NCI-H345 (cell line): ENCODE results near the gene PLA2G4C.

ENCODE experiments used
- DNase-seq: peaks from one replicate; lab custom pipeline; 2025; lab: John Stamatoyannopoulos, UW

Gene PLA2G4C, protein sequence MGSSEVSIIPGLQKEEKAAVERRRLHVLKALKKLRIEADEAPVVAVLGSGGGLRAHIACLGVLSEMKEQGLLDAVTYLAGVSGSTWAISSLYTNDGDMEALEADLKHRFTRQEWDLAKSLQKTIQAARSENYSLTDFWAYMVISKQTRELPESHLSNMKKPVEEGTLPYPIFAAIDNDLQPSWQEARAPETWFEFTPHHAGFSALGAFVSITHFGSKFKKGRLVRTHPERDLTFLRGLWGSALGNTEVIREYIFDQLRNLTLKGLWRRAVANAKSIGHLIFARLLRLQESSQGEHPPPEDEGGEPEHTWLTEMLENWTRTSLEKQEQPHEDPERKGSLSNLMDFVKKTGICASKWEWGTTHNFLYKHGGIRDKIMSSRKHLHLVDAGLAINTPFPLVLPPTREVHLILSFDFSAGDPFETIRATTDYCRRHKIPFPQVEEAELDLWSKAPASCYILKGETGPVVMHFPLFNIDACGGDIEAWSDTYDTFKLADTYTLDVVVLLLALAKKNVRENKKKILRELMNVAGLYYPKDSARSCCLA

DNA sequence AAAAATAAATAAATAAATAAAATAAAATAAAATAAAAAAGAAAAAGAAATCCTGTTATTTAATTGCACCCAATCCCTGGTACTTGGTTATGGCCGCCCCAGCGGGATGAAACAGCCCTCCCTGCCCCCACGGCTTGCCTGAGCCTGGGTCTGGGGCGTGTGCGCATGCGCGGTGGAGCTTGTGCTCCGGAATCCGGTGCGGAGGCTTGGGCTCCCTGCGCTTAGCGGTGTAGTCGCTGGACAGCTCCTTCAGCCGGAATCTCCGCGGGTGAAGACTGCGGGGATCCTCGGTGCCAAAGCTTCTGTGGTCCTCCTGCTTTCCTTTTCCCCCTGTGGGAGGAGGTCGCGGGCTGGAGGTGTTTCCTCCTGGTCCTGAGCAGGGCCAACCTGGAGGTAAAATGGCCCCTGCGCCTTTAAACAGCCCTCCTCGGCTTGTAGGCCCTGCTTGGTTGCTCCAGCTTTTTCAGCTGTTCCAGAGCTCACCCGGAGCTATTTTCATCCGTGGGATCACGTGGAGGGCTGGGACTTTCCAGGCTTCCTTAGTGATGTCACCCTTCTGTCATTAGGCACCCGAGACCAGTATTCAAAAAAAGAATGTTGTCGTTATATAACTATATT is at the start of gene PLA2G4C:
TSS of gene PLA2G4C (minus strand) at position 468 of the 617 bp plus-strand sequence. CDS start 4,288 bp downstream, outside the sequence.
- DNase-seq = peak; percentile 86

GRCh38 chr19:48158210-48158790 is 47.7 kb upstream of the PLA2G4C start:
- DNase-seq = no peak

DNA sequence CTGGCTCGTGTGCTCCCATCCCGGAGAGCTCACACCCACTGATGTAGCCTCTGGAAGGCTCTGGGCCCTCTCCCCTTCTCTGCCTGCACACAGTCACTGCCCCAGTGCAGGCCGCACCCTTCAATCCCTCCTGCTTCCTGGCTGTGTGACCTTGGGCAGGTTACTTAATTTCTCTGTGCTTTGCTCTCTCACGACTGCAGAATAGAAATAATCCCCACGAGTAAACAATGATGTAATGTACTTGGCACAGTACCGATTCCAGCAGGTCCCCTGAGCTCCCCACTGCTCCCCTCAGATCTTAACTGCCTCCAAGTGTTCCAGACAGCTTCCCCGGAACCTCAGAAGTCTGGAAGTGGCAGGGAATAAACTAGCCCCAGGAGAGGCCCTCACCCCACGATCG is 43.4 kb upstream of the PLA2G4C start:
- DNase-seq = no peak

DNA sequence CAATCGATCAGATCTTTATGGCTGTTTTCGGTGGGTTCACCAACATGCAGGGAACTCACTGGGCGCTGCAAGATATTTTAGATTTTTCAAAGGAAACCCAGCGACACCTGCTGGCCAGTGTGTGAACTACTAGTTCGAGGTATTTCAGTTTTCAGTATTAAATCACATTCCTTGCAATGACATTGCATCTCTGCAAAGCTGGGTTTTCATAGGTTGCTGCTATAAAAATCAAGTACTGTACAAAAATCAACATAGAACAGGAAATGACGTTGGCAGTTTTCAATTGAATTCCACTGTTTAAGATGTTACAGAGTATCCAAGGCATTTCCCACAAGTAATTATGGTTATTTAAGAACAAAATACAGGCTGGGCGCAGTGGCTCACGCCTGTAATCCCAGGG is 41.9 kb upstream of the PLA2G4C start:
- peak; percentile 7 for DNase-seq

GRCh38 chr19:48149430-48149829 is 38.8 kb upstream of the PLA2G4C start:
- no peak for DNase-seq

DNA sequence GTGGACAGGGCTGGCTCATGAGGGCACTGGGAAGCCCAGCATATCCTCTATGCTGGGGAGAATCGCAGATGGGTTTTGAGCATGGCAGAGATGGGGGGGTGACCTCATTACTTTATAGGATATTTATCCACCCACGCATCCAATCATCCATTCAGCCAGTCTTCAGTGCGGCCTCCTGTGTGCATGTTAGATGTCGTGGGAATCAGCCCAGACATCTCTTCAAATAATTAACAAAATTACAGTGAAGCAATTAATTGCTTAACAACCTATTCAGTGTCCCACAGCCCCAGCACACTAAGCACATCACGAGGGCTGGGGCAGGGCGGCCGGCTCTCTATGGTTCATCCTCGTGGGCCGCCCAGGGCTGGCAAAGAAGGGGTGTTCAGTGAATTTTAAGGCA is 38.0 kb upstream of the PLA2G4C start:
- DNase-seq = no peak

- no peak for DNase-seq
These were observed 37.1 kb upstream of the PLA2G4C start for GRCh38 chr19:48147597-48148175.

- no peak for DNase-seq
These were observed 28.4 kb upstream of the PLA2G4C start for GRCh38 chr19:48139053-48139452.

DNA sequence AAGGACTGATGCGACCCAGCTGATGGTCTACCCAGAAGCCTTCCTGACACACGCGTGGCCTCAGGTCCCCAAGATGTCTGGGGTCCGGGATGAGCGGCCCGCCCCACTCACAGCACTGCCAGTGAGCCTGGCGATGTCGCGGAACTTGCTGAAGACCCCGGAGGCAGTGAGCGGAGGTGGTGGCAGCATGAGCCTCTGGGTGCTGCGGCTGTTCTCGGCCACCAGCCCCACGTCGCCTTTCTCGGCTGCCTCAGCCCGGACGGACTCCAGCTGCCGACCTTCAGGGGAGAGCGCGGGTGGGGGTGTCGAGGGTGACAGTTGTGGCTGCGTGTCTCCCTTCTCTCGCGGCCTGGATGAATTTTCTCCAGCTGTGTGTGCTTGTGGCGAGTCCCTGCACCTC is 26.8 kb upstream of the PLA2G4C start:
- no peak for DNase-seq

DNA sequence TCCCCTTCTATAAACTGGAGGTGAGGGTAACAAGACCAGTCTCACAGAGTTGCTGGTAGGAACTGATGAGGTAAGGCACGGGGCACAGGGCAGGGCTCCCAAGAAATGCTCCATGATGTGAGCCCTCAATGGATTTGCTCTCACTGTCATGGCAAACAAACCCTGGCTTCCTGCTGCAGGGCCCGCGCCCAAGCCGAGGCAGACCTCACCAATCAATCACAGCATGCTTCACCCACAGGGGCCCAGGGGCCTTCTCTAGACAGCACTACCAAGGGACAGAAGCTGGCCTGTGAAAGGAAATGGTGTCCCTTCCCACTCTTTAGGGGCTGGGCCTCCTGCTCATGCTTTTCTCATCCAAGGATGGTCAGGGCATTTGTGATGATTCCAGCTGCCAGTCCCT is 25.9 kb upstream of the PLA2G4C start:
- DNase-seq = no peak

GRCh38 chr19:48135411-48135810 is 24.8 kb upstream of the PLA2G4C start:
- no peak for DNase-seq

DNA sequence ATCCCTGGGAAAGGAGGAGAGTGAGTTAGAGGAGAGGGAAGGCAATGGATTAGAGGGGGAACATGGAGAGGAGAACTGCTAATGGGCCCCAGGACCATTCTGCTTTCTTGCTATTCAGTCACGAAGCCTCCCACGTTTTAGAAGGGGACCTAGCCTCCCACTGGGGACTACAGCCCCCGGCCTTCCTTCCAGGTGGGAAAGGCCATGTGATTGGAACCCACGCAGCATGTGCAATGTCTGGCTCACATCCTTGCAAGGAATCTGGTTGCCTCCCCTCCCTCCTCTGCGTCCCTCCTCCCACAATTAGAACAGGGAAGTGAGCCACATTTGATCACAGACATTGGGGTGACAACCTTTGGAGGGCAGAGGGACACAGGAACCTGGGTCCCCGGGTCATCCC is 22.5 kb upstream of the PLA2G4C start:
- DNase-seq = no peak

- no peak for DNase-seq
These were observed 16.9 kb upstream of the PLA2G4C start for GRCh38 chr19:48127561-48127960.

DNA sequence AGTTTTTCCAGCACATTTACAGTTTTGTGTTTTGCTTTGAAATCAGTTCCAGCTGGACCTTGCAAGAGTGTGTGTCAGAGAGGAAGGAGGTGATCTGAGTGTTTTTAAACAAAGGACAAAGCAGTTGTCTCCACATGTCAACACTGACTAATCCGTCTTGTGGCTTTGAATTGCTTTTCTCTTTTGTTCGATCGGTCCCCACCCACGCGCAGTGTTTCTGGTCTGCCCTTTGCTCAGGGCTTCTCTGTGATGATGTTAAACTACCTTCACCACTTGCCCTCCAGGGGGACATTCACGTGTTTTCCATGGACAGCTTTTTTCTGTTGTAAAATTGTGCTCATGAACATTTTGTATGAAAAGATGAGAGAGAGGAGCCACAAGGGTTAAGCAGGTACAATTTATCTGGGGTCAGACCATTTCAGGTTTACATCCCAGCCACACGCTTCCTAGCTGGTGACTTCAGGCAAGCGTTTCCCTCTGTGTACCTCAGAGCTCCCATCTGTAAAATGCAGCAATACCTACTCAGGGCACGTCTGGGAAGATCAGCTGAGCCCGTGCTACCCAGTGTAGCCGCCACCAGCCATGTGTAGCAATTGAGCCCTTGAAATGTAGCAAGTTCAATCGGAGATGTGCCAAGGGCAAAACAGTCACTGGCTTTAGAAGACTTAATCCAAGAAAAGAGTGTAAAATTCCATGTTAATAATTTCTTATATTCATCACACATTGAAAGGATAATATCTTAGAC is 13.5 kb upstream of the PLA2G4C start:
- DNase-seq = no peak

- no peak for DNase-seq
These were observed 11.8 kb upstream of the PLA2G4C start for GRCh38 chr19:48122421-48122820.

GRCh38 chr19:48121909-48122371 is 11.3 kb upstream of the PLA2G4C start:
- DNase-seq = no peak

DNA sequence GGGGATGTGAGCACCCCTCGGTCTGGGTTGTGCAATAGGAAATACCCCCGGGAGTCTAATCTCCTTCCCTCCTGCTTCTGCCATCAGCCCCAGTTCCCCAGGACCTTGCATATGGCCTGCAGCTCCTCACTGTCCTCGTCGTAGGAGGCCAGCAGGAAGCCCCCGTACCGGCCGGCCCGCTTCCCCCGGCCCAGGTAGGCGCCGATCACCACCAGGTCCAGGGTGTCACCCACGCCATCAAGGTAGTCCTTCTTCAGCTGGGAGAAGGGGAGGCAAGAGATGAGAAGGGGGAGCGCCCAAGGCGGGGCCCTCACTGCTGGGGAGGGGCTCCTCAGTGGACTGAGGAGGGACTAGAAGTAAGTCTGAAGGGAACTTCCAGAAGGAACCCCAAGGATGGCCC is 10.4 kb upstream of the PLA2G4C start:
- no peak for DNase-seq

DNA sequence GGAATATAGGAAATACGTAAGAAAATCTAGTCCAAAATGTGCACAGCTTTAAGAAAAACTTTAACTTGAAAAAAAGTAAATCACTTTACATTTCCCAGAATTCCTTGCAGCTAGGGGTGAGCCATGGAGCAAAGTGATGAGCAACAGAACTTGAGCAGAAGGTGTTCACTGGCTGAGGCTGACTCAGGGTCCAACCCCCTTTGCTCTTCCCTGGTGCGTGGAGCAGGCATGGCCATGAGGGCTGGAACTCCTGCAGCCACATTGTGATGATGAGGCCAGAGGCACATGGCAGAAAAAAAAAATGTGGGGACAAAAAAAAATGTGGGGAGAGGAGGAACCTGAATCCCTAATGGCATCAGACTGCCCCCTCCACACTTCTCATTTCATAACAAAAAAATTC is 9.9 kb upstream of the PLA2G4C start:
- DNase-seq = no peak

DNA sequence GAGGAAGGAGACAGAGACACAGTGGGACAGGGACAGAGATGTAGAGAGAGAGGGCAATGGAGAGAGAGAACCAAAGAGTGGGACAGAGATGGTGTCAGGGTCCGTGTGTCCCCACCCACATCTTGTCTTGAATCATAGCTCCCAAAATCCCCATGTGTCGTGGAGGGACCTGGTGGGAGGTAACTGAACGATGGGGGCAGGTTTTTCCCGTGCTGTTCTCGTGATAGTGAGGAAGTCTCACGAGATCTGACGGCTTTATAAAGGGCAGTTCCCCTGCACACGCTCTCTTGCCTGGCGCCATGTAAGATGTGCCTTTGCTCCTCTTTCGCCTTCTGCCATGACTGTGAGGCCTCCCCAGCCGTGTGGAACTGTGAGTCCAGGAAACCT is 7.5 kb upstream of the PLA2G4C start:
- DNase-seq = no peak

DNA sequence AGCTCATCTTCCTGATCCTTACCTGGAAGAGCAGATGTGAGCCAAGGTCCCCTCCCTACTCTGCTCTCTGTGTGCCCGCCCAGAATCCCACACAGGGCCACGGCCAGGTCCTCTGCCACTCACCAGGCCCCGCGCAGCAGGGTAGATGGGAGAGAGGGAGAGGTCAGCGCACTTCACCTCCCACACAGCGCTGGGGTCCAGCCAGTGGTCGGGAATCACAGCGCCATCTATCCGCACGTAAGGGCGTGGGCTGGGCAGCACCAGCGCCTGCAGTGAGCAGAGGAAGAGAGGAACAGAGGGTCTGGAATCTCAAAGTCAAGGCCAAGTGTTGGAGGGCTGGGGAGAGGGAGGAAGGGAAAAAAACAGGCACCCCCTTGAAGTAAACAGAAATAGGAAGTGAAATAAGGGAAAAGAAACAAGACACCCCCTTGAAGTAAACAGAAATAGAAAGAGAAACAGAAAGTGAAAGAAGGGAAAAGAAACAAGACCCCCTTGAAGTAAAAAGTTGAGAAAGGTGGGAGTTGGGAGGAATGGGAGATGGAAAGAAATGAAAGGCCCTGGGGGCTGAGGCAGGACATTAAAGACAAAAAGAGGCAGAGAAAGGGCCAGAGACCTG is 7.0 kb upstream of the PLA2G4C start:
- no peak for DNase-seq

DNA sequence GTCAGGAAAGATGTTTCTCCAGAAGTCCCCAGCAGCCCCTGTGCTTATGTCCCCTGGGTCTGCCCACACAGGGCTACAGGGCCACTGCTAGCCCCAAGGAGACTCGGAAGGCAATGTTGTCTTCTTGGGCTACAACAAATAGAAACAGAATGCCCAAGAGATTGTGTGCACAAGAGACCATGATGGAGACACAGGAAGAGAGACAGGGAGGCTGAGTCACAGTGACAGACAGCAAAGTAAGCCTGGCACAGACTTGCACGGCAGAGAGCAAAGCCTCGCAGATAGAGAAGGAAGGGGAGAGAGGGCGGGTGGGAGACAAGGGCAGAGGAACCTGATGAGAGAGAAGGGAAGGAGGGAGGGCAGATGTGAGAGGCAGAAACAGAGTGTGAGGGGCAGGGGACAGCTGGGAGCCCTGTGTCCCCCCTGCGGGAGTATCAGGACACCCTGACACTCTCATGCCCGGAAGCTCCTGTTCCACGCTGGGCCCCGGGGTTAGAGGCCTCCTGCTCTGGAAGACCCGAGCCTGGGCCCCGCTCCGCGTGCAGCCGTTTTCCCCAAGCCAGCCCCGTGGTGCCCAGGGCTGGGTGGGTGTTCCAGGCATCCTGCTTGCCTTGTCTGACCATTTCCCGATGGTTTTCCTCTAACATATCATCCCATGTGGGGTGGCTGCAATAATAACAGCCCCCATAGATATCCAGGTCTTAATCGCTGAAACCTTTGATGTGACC is 2.7 kb upstream of the PLA2G4C start:
- no peak for DNase-seq
